ENCODE data around the gene COA5.

The COA5 gene

GRCh38 chr2:98551316-98551715 is 57.0 kb downstream of the COA5 start:
- DNase-seq (ENCODE audit: low read depth) = no peak

- DNase-seq (ENCODE audit: low read depth) = no peak
Observed at GRCh38 chr2:98550165-98550564, 58.1 kb downstream of the COA5 start.

All from activated gamma-delta T cell treated with anti-CD3 and anti-CD28 coated beads, Interleukin-2, amount 50 U/mL, for 16 hours (primary cell).